A549 treated with ZK216348 at 1 μM for 4 hours (cell line): Measurements from ENCODE around the gene HIGD1C. TPM values are rescaled to one million over a fixed set of nuclear protein-coding genes. Genes with fewer than 3 reads are reported as not detected.

Experiments
- total RNA-seq: library from RNA; stranded (reverse); fragments of 200-300 nt; extraction: Qiagen RNA extraction; gene quantifications from 5 replicates; pipeline ENCODE4 v1.2.3, GENCODE V29; 2022; ENCODE audit warnings: low read depth

HIGD1C gene
- total RNA-seq, result not detected in 5 replicates

GRCh38 chr12:50952510-50952909 is at the start of gene HIGD1C:
Gene HIGD1C (plus strand): TSS chr12:50952544. CDS start chr12:50953999, 1,455 bp downstream.

Other genes with a start within 250 kb of the HIGD1C start
- gene ATF1, start 188.4 kb upstream of the HIGD1C start, total RNA-seq, result 38.9 to 52.9 TPM (median 44.3 TPM) in 5 replicates
- gene TMPRSS12, start 109.6 kb upstream of the HIGD1C start, total RNA-seq, result not detected in 5 replicates
- 16.7 to 24.1 TPM (median 22.2 TPM) in 5 replicates for gene SLC11A2, start 73.8 kb downstream of the HIGD1C start, total RNA-seq
- 23.5 to 28.0 TPM (median 24.6 TPM) in 5 replicates for gene LETMD1, start 95.8 kb downstream of the HIGD1C start, total RNA-seq
- gene CSRNP2, start 131.1 kb downstream of the HIGD1C start, total RNA-seq, result 11.8 to 16.1 TPM (median 13.8 TPM) in 5 replicates
- gene TFCP2, start 220.6 kb downstream of the HIGD1C start, total RNA-seq, result 18.8 to 22.2 TPM (median 21.1 TPM) in 5 replicates